ENCODE results near the gene VIL1.

GRCh38 chr2:218402491-218402901, 16.4 kb upstream of the VIL1 start:
- TF ChIP-seq CTCF (IDR thresholded peaks at IDR 0.05), result no peak
- no peak for TF ChIP-seq POLR2AphosphoS5 (IDR thresholded peaks at IDR 0.05)
- TF ChIP-seq POLR2A (IDR thresholded peaks at IDR 0.05), result no peak
